ENCODE data around the gene TUBB2B.
A peak's percentile ranks its signal among the peaks of the same experiment; 100 is the strongest.

Gene TUBB2B

GRCh38 chr6:3232017-3232945 lies 4.8 kb upstream of the TUBB2B start:
- no peak for DNase-seq (ENCODE audit: low spot score)

DNA sequence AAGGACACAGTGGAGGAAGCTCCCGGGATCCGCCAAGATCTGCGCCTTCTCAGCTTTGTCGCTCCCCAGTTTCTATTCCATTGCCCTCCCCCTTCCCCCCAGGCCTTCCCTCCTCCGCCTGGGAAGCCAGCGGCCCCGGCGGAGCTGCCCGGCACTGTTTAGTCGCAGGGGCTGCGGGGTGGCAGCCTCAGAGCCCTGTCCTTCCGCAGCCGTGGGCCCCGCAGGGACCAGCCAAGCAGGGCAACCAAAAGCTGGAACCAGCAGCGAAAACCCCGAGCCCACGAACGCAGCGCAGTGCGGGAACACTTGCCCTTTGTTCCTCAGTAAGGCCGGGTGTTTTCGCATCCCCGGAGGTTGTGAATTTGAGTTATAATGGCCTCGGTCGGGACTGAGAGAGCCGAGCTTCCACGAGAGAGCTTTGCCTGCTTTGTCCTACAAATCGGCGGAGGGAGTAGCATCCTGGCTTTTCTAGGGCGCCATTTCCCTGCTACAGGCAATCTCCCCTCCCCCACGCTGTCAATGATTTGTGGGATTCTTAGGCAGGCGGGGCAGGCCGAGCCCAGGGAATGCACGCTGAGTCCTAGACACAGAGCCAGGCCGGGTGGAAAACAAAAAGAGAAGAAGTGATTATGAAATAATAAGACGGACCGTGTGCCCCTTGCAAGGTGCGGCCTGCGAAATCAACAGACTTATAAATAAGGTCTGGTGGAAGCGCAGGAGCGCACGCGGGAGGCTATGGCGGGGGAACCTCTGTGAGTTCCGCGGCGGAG lies 4.0 kb upstream of the TUBB2B start:
- DNase-seq (ENCODE audit: low spot score): peak; percentile 70

DNA sequence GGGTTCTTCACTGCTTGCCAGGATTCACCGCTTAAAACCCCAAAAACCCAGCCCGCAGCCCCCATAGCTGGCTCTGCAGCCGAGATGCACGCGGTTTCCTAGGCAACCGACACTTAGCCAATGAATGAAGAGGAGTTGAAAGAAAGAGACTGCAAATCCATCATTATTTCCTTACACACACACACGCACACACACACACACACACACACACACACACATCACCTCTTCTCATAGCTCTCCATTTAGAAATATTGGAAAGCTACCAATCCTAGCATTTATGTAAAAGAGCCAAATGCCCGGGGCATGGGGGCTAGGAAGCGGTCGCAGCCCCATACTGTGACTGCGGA lies 3.4 kb upstream of the TUBB2B start:
- DNase-seq (ENCODE audit: low spot score): no peak

DNA sequence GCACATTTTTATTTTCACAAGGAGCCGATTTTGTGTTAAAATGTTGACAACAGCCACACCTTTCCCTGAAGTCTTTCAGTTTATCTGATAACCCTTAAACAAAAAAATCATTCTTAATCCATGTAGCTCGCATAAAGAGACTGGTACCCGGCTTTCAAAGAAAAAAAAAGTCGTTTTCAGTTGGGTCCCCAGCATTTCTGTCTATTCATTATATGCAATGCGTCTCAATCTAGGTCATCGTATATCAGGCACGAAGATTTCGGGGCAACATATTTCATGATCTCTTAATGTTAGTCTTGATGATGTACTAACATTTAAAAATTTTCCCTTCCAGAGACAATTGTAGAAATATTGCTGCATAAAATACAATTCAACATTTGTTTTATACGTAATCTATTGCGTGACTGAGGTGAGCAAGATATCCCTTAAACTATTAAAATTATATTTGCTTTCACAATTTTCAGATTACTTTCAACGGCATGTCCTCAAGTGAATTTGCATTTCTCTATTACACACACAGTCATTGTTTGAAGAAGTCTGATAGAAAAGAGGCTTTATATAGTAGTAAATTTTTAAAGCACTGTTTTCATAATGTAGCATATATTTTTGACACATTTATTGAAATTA lies 2.9 kb upstream of the TUBB2B start:
- no peak for DNase-seq (ENCODE audit: low spot score)

- no peak for DNase-seq (ENCODE audit: low spot score)
Observed at GRCh38 chr6:3229566-3230178, 2.2 kb upstream of the TUBB2B start.

DNA sequence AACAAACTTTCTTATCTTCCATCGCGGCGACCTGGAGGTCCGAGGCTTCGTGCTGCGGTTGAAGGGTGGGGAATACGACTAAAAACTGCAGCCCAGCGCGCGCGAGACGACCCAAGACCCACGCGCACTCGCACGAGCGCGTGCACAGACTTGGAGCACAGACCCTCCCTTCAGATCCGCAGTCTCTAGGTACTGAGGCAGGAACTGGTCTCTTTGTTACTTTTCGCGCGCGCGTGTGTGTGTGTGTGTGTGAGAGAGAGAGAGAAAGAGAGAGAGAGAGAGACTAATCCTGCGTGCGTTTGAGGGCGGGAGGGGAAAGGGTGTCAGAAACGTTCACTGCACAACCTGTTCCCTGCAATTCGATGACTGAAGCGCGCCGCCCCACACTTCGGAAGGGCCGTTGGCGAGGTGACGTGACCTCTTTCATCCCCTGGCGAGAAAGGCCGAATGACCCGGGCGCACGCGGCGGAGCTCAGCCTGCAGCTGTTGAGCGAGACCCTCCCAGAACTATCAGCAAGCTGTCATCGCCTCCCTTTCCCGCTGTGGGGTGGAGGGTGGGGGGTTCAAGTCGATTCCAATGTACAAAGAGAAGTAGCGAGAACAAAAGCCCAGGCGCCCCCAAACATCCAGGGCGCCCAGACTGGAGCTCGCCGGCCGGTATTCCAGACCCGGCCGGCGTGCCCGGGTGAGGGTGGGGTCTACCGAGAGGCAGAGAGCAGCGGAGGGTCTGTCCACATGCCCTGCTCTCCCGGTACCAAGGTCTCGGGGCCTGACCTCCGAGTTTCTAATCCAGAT lies 1.5 kb upstream of the TUBB2B start:
- no peak for DNase-seq (ENCODE audit: low spot score)

DNA sequence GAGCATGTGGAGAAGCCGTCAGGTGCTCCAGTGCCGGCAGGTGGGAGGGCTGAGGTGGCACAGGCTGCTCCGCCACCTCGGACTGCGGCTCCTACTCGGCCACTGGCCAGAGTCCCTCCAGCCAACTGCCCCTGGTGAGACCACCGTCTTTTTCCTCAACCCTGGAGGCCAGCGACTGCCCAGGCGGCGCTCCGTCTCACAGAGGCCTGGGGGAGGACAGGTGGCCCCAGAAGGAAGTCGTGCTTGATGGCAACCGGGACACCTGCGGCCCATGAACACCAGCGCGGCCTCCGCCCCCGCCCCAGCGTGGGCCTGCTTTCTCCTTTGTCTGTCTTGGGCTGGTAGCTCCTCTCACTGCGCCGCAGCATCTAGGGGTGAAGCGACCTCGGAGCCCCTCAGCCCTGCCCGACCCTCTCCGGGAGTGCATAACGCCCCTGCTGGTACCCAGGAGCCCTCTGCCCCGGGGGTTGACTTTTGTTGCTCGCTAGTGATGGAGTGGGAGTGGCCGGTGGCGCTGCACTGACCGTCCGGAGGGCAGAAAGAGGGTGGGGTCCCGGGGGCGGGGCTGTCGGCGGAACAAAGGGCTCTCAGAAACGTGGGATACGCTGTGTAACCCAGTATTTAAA lies 706 bp upstream of the TUBB2B start:
- peak; percentile 69 for DNase-seq (ENCODE audit: low spot score)

DNA sequence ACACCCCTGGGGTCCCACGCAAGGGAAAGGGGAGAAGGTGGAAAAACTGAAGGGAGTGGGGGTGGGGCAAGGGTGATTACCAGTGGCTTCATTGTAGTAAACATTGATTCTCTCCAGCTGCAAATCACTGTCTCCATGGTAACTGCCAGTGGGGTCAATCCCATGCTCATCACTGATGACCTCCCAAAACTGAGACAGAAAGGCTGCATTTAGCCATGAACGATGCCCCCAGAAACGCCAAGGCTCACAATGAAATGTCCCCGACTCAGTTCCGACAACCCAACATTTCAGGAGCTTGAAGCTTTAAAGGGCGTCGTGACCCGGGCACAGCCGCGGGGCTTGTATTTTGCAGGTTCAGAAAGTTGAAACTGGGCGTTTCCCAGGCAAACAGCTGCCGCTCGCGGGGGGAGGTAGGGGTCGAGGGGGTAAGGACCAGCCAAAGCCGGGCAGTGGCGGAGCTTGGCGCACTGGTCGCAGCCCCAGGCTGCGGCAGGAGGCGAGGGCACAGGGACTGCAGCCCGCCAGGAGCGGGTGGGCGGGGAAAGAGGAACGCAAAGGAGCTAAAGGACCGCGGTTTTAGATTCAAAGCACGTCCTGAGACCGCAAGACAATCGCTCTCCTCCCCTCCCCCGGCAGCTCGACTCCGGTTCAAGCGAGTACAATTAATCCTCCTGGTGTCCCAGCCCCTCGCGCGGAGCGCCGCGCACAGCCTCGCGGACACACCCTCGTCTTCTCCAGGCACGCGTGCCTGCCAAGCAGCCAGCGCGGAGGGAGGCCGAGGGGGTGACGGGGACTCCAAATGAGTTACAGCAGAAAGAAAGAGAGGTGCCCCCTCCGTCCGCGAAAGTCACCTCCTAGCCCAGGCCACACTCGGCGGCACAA lies 731 bp downstream of the TUBB2B start:
- peak; percentile 87 for DNase-seq (ENCODE audit: low spot score)

DNA sequence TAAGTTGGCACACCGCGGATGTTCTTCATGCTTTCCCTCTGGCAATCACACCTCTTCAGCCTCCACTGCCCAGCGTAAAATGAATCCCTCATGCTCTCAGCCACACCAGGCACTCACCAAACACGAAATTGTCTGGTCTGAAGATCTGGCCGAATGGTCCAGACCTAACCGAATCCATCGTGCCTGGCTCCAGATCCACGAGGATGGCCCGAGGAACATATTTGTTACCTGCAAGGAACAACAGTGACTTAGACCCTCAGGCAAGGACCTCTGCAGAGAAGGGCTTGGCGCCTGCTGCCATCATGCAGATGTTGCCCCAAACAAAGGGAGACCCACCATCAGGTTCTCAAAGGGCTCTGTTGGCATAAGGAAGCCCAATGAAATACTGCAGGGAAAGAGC lies 1.4 kb downstream of the TUBB2B start:
- no peak for DNase-seq (ENCODE audit: low spot score)

DNA sequence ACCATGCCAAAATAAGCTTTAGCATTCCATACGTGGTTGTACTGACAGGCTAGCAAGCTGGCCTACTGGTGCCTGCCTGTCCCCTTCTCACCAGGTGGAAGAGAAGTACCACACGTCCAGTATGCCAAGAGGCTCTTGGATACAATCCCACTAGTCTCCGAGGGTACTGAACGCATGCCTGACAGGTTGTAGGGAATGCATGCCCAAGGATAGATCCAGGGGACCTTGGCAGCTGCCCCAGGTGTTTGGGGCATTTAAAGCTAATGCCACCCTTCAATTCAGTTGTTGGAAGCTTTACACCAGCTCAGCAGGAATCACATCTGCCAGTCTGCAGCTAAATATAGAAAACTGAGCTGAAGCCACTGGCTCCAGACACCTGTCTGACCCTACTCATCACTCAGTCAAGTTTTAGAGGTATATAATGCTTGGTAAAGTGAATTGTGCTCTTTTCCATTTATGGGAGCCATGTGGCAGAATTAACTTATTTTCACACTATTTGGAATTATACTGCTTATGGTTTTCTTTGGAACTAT lies 4.9 kb downstream of the TUBB2B start:
- no peak for DNase-seq (ENCODE audit: low spot score)

DNA sequence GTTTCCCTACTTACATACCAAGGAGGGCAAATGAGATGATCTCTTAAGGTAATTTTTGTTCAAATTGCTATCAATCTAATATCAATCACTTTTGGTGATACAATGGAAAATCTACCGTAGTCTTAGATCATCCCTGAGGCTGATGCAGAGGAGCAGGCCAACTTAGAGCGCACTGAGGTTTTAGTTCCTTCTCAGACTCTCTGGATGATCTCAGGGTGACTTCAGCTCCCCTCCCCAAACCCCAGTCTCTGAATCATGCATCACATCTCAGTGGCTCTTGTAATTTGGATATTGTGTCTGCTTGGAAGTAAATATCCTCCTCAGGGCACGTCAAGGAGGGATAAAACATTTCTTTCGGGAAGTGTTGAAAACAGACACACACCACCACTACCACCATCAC lies 5.9 kb downstream of the TUBB2B start:
- DNase-seq (ENCODE audit: low spot score): no peak

DNA sequence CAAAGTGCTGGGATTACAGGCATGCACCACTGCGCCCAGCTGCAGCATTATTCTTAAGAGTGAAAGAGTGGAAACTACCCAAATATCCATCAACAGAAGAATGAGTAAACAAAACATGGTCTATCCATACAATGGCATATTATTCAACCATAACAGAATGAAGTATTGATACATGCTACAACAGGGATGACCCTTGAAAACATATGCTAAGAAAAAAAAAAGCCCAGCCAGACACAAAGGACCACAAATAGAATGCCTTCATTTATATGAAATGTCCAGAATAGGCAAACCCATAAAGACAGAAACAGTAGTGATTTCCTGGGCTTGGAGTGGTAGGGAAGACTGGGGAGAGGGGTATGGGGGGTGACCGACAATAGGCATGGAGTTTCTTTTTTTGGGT lies 7.1 kb downstream of the TUBB2B start:
- no peak for DNase-seq (ENCODE audit: low spot score)

DNA sequence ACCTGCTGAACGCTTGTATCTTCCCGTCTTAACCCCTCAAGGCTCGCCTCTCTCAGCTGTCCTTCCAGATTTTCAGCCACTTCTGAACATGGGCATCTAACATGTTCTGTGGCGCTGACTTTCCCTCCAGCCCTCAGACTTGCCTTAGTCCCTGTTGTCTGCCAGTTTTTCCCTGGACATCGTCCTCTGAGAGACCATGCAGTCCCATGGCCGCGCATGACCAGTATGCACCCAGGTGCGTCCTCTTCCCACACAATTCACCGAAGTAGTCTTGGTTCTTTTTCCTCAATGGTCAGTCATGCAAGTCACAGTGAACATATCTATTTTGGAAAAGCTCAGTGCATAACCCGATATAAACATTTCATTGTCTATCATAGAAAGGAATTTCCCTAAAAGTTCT lies 9.2 kb downstream of the TUBB2B start:
- DNase-seq (ENCODE audit: low spot score): no peak

DNA sequence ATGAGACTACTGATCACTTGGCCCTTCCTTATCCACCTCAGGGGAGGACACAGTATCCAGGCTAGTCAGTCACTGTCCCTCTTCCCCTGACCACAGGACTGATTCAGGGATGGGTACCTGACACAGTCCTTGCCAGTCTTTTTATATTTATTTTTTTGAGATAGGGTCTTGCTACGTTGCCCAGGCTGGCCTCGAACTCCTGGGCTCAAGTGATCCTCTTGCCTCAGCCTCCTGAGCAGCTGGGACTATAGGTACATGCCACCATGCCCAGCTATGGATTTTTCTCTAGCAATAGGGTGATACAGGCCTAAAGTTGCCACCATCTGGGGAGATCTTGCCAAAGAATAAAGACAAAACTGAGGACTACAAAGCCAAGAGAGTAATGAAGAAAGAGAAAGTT lies 10.2 kb downstream of the TUBB2B start:
- no peak for DNase-seq (ENCODE audit: low spot score)

- no peak for DNase-seq (ENCODE audit: low spot score)
Observed at GRCh38 chr6:3214898-3215297, 12.6 kb downstream of the TUBB2B start.

DNA sequence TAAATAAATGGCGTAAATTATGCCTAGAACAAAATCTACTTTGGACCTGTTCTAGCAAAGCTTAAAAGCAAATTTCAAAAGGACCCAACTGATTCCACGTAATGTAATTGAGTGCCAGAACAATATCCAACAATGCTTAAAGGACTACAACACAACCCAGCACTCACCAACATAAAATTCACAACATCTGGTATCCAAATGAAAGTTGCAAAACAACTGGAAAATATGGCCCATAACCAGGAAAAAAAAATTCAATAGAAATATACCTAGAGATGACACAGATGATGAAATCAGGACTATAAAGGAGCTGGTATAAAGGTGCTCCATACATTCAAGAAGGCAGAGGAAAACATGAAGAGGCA lies 14.1 kb downstream of the TUBB2B start:
- DNase-seq (ENCODE audit: low spot score): no peak

GRCh38 chr6:3212261-3212660 lies 15.2 kb downstream of the TUBB2B start:
- DNase-seq (ENCODE audit: low spot score): no peak

GRCh38 chr6:3211681-3212080 lies 15.8 kb downstream of the TUBB2B start:
- no peak for DNase-seq (ENCODE audit: low spot score)

DNA sequence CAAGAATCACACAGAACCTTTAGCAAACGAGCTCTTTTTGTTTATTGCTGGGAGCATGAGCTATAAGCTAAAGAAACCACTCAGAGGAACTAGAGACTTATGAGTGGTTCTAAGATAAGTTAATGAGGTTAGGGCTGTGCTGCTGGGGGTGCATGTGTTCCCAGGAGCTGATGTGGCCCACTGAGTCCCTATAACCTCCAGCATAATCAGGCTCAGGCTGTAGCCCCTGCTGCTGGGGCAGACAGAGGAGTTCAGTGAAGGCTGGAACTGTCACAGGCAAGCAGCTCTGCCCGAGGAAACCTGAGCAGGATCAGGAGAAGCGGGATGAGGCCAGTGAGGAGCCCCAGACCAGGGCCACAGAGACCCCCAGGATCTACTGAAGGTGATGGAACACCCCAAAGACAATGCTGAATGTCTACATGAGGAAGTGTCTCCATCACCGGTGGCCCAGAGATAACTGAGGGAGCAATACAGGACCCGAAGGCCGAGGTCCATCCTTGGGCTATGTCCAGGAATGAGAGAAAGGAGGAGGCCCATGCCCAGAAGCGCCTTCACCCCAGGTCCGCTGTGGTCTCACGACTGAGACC lies 17.3 kb downstream of the TUBB2B start:
- no peak for DNase-seq (ENCODE audit: low spot score)

Measured in D341Med (cell line).